Type B pancreatic cell (in vitro differentiated cells): ENCODE measurements around the gene KLHL21. TPM values are rescaled to one million over a fixed set of nuclear protein-coding genes. Genes with fewer than 3 reads are reported as not detected.
A peak's percentile ranks its signal among the peaks of the same experiment; 100 is the strongest.
"Not testable (repeated sequence)": the region's sequence is repeated elsewhere in the genome, so short reads cannot be mapped to it uniquely, and the experiment has no call there.

ENCODE experiments used
- DNase-seq: peaks from one replicate; pipeline ENCODE4 v3.0.0; 2021; ENCODE audit warnings: mixed read lengths; ENCODE audit not compliant: unreplicated experiment; ENCODE audit errors: extremely low spot score
- H3K27ac Mint-ChIP-seq: 2 replicates; pipeline ENCODE4 v1.8.0; 2021; ENCODE audit warnings: mild to moderate bottlenecking, mixed read lengths
- H3K27me3 Mint-ChIP-seq: 2 replicates; pipeline ENCODE4 v1.8.0; 2021; ENCODE audit warnings: mixed read lengths
- H3K36me3 Mint-ChIP-seq: 2 replicates; pipeline ENCODE4 v1.8.0; 2021; ENCODE audit warnings: mixed read lengths
- H3K4me1 Mint-ChIP-seq: one replicate; pipeline ENCODE4 v1.8.0; 2021; ENCODE audit warnings: mixed read lengths; ENCODE audit not compliant: unreplicated experiment
- H3K4me3 Mint-ChIP-seq: 2 replicates; pipeline ENCODE4 v1.8.0; 2021; ENCODE audit warnings: mild to moderate bottlenecking, mixed read lengths
- H3K9me3 Mint-ChIP-seq: 2 replicates; pipeline ENCODE4 v1.8.0; 2021; ENCODE audit warnings: mixed read lengths
- total RNA-seq: library from RNA; stranded (reverse); gene quantifications from 2 replicates; pipeline ENCODE4 v1.2.1, GENCODE V29; 2021; ENCODE audit warnings: low replicate concordance
- TF ChIP-seq, protein P1 (sequence below): fragments of 200-600 bp; sonication (generic); conservative IDR thresholded peaks from 2 replicates; pipeline ENCODE4 v1.5.0; 2021; ENCODE audit warnings: antibody characterized with exemption, mild to moderate bottlenecking

KLHL21 gene
- total RNA-seq, 1 donor from 2014 or later, result 15.1 TPM

DNA sequence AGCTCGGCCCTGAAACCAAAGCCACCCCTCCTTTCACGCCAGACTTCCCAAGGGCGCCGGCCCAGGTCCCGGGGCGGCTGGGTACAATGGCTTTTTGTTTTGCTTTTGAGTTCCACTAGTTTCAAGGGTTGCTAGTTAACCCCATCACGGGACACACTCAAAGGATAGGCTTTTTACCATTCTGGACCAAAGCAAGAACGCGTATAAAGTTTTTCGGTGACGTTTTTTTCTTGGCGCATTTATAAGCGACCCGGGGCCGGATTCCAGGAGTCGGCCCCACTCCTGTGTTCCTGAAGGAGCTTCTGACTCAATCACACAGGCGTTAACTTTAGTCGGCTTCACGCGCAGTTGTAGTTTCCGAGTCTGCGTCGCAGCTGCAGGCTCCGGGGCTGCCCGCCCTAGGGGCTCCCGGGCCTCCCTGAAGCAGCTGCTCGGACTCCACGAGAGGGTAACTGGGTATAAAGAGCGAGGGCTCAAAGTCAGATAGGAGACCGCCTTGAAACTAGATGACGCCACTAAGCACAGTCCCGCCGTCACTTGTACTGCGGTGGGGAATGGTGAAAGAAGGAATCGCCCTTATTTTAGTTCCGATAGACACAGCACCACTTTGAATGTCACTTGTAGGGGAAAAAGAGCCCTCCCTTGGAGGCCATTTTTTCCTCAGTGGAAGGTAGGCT is 707 bp upstream of the KLHL21 start:
- Mint-ChIP-seq H3K4me1 (peaks cover 19% of the 10 kb centered on the region), H3K4me3 (peak overlapping the region; percentile 85), H3K9me3 (no peaks in the 10 kb centered on the region), H3K27me3 (peaks cover 8% of the 10 kb centered on the region), H3K27ac (peak overlapping the region; percentile 97), H3K36me3 (no peaks in the 10 kb centered on the region)
- no peak for DNase-seq
- TF ChIP-seq, protein P1, sequence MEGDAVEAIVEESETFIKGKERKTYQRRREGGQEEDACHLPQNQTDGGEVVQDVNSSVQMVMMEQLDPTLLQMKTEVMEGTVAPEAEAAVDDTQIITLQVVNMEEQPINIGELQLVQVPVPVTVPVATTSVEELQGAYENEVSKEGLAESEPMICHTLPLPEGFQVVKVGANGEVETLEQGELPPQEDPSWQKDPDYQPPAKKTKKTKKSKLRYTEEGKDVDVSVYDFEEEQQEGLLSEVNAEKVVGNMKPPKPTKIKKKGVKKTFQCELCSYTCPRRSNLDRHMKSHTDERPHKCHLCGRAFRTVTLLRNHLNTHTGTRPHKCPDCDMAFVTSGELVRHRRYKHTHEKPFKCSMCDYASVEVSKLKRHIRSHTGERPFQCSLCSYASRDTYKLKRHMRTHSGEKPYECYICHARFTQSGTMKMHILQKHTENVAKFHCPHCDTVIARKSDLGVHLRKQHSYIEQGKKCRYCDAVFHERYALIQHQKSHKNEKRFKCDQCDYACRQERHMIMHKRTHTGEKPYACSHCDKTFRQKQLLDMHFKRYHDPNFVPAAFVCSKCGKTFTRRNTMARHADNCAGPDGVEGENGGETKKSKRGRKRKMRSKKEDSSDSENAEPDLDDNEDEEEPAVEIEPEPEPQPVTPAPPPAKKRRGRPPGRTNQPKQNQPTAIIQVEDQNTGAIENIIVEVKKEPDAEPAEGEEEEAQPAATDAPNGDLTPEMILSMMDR, result no peak

DNA sequence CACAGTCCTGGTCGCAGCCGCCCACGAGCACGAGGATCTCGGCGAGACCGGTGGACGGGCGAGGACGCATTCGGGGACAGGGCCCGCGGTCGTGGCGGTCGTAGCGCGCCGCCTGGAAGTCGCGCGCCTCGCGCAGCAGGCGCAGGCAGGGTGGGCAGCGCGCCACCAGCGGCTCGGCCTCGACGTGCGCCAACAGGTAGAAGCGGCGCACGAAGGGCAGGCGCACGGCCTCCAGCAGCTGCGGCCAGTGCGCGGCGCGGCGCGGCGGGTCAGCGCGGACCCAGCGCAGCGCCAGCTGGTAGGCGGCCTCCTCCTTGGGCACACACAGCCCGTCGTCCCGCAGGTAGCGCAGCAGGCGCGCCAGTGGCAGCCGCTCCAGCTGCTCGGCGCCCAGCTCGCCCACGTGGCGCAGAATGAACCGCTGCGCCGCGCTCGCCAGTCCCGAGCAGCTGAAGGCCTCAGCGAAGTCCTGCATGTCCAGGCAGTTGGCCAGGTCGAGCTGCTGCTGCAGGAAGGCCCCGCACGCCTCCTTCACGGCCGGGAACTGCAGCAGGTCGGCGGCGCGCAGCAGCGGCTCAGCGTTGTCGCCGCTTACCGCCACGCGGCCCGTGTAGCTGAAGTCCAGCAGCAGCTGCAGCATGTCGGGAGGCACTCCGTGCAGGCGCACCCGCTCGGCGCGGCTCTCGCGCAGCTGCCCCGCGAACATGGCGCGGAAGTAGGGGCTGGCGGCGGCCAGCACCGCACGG is 573 bp downstream of the KLHL21 start:
- peaks cover 19% of the 10 kb centered on the region for H3K4me1 Mint-ChIP-seq
- H3K27ac Mint-ChIP-seq, result peak overlapping the region; percentile 72
- peaks cover 8% of the 10 kb centered on the region for H3K27me3 Mint-ChIP-seq
- no peaks in the 10 kb centered on the region for H3K9me3 Mint-ChIP-seq
- H3K4me3 Mint-ChIP-seq, result peak overlapping the region; percentile 94
- no peaks in the 10 kb centered on the region for H3K36me3 Mint-ChIP-seq
- TF ChIP-seq, protein P1, result peak; percentile 14
- no peak for DNase-seq

DNA sequence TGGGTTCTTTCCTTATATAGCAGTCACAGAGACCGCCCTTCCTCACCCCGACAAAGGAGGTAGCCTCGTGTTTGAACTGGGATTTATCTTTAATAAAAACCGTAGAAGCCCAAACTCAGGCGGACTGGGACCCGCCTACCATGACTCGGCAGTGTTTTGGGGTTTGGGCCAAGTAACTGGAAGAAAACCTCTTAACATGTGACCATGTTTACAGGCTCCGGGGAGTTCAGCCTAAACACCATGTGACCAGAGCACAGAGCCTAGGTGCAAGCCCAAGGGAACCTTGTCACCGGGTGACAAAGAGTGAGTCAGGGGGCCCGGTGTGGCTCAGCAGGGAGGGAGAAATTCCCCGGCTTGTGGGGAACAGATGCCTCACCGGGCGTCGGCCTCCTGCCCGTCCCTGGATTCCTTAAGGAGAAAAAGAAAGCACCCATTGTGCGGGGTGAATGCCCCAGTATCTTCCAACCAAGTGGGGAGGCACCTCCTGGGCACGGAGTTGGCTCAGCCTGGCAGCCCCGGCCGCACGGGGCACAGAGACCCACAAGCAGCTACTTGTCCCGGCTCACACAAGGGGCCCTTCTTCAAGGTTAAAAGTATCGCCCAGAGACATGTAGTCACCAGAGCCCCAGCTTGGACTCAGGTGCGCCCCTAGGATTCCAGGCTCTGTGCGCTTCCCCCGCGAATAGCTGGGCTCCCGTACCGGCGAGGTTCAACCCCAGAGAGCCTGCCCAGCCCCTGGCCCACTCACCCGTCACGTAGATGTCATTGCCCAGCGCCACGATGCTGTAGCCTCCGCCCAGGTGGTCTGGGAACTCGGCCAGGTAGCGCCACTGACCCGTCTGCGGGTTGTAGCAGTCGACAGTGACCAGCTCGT is 1.4 kb downstream of the KLHL21 start:
- peak overlapping the region; percentile 91 for H3K27ac Mint-ChIP-seq
- H3K27me3 Mint-ChIP-seq, result peaks cover 8% of the 10 kb centered on the region
- TF ChIP-seq, protein P1, result peak; percentile 6
- no peak for DNase-seq
- peak overlapping the region; percentile 94 for H3K4me3 Mint-ChIP-seq
- H3K36me3 Mint-ChIP-seq, result no peaks in the 10 kb centered on the region
- H3K9me3 Mint-ChIP-seq, result no peaks in the 10 kb centered on the region
- H3K4me1 Mint-ChIP-seq, result peaks cover 22% of the 10 kb centered on the region

DNA sequence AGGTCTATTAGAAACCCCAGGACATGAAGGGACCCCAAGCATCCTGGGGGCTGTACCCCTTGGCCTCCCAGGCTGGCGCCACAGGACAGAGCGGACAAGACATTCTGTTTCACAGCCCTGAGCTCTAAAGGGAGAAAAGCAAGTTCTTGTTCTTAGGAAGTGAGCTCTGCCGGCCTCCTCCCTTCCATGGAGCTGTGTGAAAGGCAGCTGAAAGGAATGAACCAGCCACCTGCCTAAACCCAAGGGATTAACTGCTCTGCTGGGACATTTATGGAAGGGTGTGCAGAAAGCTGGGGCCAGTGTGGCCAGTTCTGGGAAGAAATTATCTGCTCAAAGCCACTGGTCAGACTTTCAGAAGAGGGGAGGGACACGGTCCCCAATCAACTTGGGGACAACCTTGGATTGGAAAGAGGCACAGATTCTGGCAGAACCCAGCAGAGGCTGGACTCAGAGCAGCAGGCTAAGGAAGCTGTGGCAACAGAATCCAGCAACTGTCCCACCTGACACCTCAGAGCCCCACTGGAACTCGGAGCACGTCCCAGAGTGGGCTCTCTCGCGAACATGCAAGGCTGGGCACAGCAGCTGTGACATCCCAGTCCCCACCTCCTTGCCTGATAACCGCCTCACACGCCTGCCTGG is 2.1 kb downstream of the KLHL21 start:
- DNase-seq, result no peak
- Mint-ChIP-seq H3K27me3 (peaks cover 8% of the 10 kb centered on the region), H3K36me3 (no peaks in the 10 kb centered on the region), H3K4me3 (peak overlapping the region; percentile 94), H3K27ac (peak overlapping the region; percentile 91), H3K4me1 (peaks cover 25% of the 10 kb centered on the region), H3K9me3 (no peaks in the 10 kb centered on the region)
- TF ChIP-seq, protein P1, result no peak

DNA sequence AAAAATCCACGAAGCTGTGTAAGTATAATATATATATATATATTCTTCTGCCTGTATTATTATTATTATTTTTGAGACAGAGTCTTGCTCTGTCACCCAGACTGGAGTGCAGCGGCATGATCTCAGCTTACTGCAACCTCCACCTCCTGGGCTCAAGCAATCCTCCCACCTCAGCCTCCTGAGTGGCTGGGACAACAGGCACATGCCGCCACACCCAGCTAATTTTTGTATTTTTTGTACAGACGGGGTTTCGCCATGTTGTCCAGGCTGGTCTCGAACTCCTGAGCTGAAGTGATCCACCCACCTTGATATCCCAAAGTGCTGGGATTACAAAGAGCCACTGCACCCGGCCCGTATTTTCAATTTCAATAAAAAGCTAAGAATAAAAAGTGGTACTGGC is 2.7 kb downstream of the KLHL21 start:
- Mint-ChIP-seq H3K27ac (peak overlapping the region; percentile 91), H3K4me3 (peak overlapping the region; percentile 94), H3K4me1 (peaks cover 25% of the 10 kb centered on the region)
- H3K27me3 Mint-ChIP-seq, H3K9me3 Mint-ChIP-seq, H3K36me3 Mint-ChIP-seq, DNase-seq: not testable (repeated sequence)
